Body of pancreas (tissue), 4 donors: ENCODE measurements around the gene ANKRD13D. TPM values are rescaled to one million over a fixed set of nuclear protein-coding genes. Genes with fewer than 3 reads are reported as not detected.

Experiments
- ATAC-seq: fragments of 150-250 bp; one replicate; pipeline ENCODE4 v1.9.1; 2016
- DNase-seq, 4 donors: peaks; one replicate each; pipeline ENCODE4 v3.0.0-alpha.2; 2019
- H3K27ac ChIP-seq, 4 donors: fragments of 200-600 bp; sonication (generic); 1 replicate in 3 of 4; 2 replicates in 1 of 4; pipeline versions ENCODE4 v1.5.1 to v1.6.1; 2016 to 2019; ENCODE audit warnings: mild to moderate bottlenecking in 1 of 4, mixed read lengths in 1 of 4, moderate library complexity in 1 of 4
- H3K27me3 ChIP-seq, 2 donors: fragments of 200-600 bp; sonication (generic); one replicate each; pipeline ENCODE4 v1.6.0; 2016; ENCODE audit warnings: mild to moderate bottlenecking in 1 of 2
- H3K36me3 ChIP-seq, 2 donors: fragments of 200-600 bp; sonication (generic); replicated peaks in 1 of 2; 2 replicates each; pipeline ENCODE4 v1.5.1; 2016; ENCODE audit warnings: low read depth in 2 of 2; ENCODE audit not compliant: insufficient read depth in 1 of 2
- H3K4me1 ChIP-seq: fragments of 200-600 bp; sonication (generic); one replicate; pipeline ENCODE4 v1.6.0; 2016
- H3K4me3 ChIP-seq, 2 donors: fragments of 200-600 bp; sonication (generic); 1 replicate in 1 of 2; 2 replicates in 1 of 2; pipeline ENCODE4 v1.5.1; 2016 to 2019
- H3K9me3 ChIP-seq, 3 donors: fragments of 200-600 bp; sonication (generic); 1 replicate in 2 of 3; 2 replicates in 1 of 3; pipeline ENCODE4 v1.5.1; 2016
- POLR2A ChIP-seq, 3 donors: fragments of 450-650 bp; IDR thresholded peaks; one replicate each; pipeline ENCODE4 v1.6.1; 2016; ENCODE audit warnings: antibody characterized with exemption in 3 of 3, mild to moderate bottlenecking in 2 of 3
- WGBS, 2 donors: methylation state at CpG; one replicate each; pipeline ENCODE4 v1.1.5; 2017; 5-methylcytosine and 5-hydroxymethylcytosine counted together
- intact Hi-C: fragments of 100-400 bp; cut with DNase I; formaldehyde crosslinking; loops from one replicate; pipeline ENCODE4 v1.15.1; 2023
- total RNA-seq, 2 donors: library from RNA; depleted of rRNA; stranded (reverse); fragments of >200 nt; gene quantifications; one replicate each; pipeline ENCODE4 v1.1.0, GENCODE V29; 2016
- TF ChIP-seq, protein P1 (sequence below), 7 experiments: fragments of 450-650 bp in 4 of 7; fragments of 200-600 bp in 3 of 7; sonication (generic) in 3 of 7; IDR thresholded peaks; one replicate each; pipeline ENCODE4 v1.5.1; 2016 to 2019; ENCODE audit warnings: antibody characterized with exemption in 7 of 7

Gene ANKRD13D
- total RNA-seq, 2 donors from 2014 or later: 18.2 to 39.6 TPM

DNA sequence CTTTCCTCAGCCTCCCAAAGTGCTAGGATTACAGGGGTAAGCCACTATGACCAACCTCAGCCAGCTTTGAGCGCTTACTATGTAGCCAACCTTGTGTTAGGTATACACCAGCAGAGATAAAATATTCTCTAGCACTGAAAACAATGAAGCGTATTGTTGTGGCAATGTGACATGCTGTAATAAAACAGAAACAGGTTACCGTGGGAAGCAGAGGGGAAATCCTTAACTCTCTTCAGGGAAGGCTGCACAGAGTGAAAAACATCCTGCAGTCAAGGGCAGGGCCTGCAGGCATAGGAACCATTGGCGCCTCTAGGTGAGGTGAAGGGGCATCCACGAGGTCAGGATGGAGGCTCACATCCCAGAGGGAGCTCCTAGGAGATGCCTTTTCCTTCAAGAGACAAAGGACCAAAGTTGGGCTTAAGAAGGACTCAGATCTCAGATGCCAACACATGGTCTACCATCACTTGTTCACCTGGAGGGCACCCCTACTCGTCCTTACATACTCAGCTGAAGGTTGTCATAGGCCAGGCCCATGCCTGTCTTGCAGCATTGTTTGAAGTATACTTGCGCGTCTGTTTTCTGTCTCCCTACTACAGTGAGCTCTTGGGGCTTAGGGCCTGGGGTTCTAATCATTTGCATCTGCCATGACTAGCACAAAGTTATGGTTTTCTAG, 56.3 kb downstream of the ANKRD13D start:
- intact Hi-C loops: loop anchor here (5.0 kb wide), 1 partner anchor 37 kb away; no protein-coding TSS in a partner anchor

DNA sequence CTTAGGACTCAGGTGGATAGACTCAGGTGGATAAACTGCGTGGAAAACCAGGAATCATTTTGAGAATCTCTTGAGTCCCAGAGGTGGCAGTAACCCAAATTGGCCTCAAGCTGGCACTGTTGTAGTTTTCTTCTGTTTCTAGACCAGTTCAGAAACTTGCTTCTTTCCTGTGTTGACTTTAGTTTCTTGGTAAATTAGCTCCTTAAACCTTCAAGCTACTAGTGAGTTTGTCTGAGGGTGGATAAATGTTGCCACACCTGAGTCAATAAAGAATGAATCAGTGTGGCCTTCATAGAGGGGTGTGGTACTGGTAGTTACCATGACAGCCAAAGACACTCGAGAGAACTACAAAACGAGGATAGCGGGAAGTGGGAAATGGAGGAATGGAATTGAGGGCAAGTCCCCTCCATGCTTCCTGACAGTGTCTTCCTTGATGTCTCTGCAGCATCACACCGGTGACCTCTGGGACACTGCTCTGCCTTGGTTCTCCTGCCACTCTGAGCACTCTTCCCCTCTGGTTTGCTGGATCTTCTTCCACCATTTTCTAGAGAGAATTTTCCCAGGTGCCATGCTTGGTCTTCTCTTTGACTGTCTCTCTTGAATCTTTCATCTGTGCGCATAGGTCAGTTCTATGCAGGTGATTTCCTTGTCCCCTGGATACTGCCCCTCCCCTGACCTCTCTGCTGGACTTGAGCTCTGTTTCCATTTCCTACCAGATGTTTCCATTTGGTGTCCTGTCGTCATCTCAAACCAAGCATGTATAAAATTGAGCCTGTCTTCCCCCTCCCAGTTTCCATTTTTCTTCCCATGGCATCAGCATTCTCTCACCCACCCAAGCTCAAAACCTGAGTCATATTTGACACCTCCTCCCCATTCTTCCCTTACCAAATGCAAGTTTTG, 57.1 kb downstream of the ANKRD13D start:
- H3K9me3 ChIP-seq: no peaks in the 10 kb centered on the region
- TF ChIP-seq, protein P1, sequence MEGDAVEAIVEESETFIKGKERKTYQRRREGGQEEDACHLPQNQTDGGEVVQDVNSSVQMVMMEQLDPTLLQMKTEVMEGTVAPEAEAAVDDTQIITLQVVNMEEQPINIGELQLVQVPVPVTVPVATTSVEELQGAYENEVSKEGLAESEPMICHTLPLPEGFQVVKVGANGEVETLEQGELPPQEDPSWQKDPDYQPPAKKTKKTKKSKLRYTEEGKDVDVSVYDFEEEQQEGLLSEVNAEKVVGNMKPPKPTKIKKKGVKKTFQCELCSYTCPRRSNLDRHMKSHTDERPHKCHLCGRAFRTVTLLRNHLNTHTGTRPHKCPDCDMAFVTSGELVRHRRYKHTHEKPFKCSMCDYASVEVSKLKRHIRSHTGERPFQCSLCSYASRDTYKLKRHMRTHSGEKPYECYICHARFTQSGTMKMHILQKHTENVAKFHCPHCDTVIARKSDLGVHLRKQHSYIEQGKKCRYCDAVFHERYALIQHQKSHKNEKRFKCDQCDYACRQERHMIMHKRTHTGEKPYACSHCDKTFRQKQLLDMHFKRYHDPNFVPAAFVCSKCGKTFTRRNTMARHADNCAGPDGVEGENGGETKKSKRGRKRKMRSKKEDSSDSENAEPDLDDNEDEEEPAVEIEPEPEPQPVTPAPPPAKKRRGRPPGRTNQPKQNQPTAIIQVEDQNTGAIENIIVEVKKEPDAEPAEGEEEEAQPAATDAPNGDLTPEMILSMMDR (IDR thresholded peaks at IDR 0.05): peak; percentile 21 to 86 (median 75)
- peak in 2 of 3 donors; percentile 8 to 12 for TF ChIP-seq POLR2A (IDR thresholded peaks at IDR 0.05)
- ATAC-seq (peak; percentile 93), DNase-seq (peak; percentile 65 to 80 (median 74))
- H3K36me3 ChIP-seq: no peaks in the 10 kb centered on the region
- H3K4me3 ChIP-seq: no peak overlapping the region
- 27 to 39% methylated on average over 7 of the region's 7 CpGs for WGBS, 2 donors
- peaks cover 65% of the 10 kb centered on the region for H3K4me1 ChIP-seq
- intact Hi-C loops: loop anchor here (5.0 kb wide), 1 partner anchor 36 kb away; no protein-coding TSS in a partner anchor
- H3K27ac ChIP-seq: peak overlapping the region; percentile 68 to 82 (median 76)
- H3K27me3 ChIP-seq: no peaks in the 10 kb centered on the region

More for the DNA sequence above, 56.3 kb downstream of the ANKRD13D start:
- TF ChIP-seq, protein P1 (IDR thresholded peaks at IDR 0.05): no peak
- TF ChIP-seq POLR2A (IDR thresholded peaks at IDR 0.05): peak in 2 of 3 donors; percentile 29 to 31
- ATAC-seq (peak; percentile 50), DNase-seq (peak in 2 of 4 donors; percentile 20 to 30)
- peaks cover 58% of the 10 kb centered on the region for H3K4me1 ChIP-seq
- WGBS, 2 donors: 39 to 47% methylated on average over 8 of the region's 8 CpGs
- peak overlapping the region; percentile 68 to 82 (median 76) for H3K27ac ChIP-seq
- no peaks in the 10 kb centered on the region for H3K36me3 ChIP-seq
- no peak overlapping the region for H3K4me3 ChIP-seq
- no peaks in the 10 kb centered on the region for H3K27me3 ChIP-seq
- no peaks in the 10 kb centered on the region for H3K9me3 ChIP-seq

DNA sequence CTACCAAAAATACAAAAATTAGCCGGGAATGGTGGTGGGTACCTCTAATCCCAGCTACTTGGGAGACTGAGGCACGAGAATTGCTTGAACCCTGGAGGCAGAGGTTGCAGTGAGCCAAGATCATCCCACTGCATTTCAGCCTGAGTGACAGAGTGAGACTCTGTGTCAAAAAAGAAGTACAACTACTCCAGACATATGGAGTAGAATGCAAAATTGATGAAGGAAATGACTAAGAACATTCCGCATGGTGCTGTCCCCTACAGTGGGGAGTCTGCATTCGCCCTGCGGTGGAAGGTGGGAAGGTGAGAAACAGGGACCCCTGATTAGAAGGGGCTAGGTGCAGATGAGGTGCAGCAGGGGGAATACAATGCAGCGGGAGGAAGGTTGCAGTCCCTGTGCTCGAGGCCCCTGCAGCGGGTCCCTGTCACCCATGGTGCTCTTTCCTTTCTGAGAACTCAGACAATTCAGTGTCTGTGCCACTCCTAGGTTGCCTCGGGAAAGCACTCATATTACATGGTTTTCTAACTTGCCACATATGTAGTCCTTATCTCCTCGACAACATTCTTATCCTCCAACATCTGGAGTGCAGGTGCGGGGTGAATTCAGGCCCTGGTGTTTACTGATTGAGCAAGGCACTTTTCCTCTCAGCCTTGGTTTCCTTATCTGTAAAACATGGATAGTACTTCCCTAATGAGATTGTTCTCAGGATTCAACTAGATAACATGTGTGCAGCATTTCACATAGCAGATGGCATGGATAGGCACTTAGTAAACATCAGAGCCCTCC, 59.1 kb downstream of the ANKRD13D start:
- WGBS, 2 donors: 68 to 69% methylated on average over 11 of the region's 11 CpGs
- no peak for ATAC-seq

DNA sequence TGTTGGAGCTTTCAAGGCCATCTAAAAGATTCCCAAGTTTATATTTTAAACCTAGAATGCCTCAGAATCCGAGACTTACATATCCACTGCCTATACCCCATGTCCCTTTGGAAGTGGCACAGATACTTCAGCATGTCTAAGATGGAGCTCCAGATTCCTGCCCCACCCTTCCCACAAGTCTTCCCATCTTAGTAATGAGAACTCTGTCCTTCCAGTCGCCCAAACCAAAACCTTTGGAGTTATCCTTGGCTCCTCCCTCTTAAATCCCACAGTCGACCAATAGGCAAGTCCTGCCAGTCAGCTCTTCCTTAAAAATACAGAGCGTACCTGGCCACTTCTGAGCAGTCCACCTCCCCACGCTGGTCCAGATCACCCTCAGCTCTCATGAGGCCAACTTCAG, 59.9 kb downstream of the ANKRD13D start:
- peak overlapping the region in 3 of 4 donors; percentile 49 to 76 (median 50) for H3K27ac ChIP-seq
- no peaks in the 10 kb centered on the region for H3K36me3 ChIP-seq
- intact Hi-C loops: loop anchor here (5.0 kb wide), 1 partner anchor 33 kb away; no protein-coding TSS in a partner anchor
- H3K27me3 ChIP-seq: no peaks in the 10 kb centered on the region
- no peaks in the 10 kb centered on the region for H3K9me3 ChIP-seq
- H3K4me1 ChIP-seq: peaks cover 89% of the 10 kb centered on the region
- no peak for ATAC-seq
- 64 to 72% methylated on average over 5 of the region's 5 CpGs for WGBS, 2 donors
- TF ChIP-seq, protein P1 (IDR thresholded peaks at IDR 0.05): no peak
- no peak for TF ChIP-seq POLR2A (IDR thresholded peaks at IDR 0.05)
- no peak for DNase-seq
- H3K4me3 ChIP-seq: no peak overlapping the region

More for the DNA sequence above, 59.1 kb downstream of the ANKRD13D start:
- TF ChIP-seq POLR2A (IDR thresholded peaks at IDR 0.05): no peak
- TF ChIP-seq, protein P1 (IDR thresholded peaks at IDR 0.05): no peak
- peaks cover 85% of the 10 kb centered on the region for H3K4me1 ChIP-seq
- DNase-seq: peak in 1 of 4 donors; percentile 29
- H3K27ac ChIP-seq: peak overlapping the region in 3 of 4 donors; percentile 49 to 76 (median 50)
- no peaks in the 10 kb centered on the region for H3K36me3 ChIP-seq
- no peaks in the 10 kb centered on the region for H3K9me3 ChIP-seq
- intact Hi-C loops: loop anchor here (5.0 kb wide), 1 partner anchor 34 kb away; no protein-coding TSS in a partner anchor
- H3K27me3 ChIP-seq: no peaks in the 10 kb centered on the region
- H3K4me3 ChIP-seq: no peak overlapping the region
